ENCODE measurements around the gene BRI3BP.
"Not testable (repeated sequence)": the region's sequence is repeated elsewhere in the genome, so short reads cannot be mapped to it uniquely, and the experiment has no call there.

Gene BRI3BP

DNA sequence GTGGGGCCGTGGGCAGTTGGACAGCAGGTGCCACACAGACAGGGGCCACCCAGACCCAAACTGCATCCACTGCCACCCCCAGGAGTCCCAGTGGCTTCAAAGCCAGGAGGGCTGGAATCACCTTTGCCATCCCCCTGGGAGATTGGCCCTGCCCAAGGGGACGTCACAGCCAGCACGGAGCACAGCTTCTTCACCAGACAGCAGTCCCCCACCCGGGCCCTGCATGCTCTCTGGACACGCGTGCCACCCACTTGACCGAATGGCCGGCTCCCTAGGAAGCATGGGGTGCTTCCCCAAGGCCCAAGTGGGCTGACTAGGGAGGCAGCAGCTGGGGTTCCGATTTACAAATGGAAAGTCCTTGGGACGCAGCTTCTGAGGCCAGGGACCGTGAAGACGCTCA lies 21.8 kb upstream of the BRI3BP start:
- DNase-seq (ENCODE audit: low read depth in 1 of 2, low spot score in 1 of 2), result no peak

GRCh38 chr12:124972211-124972610 lies 21.2 kb upstream of the BRI3BP start:
- no peak for DNase-seq (ENCODE audit: low read depth in 1 of 2, low spot score in 1 of 2)

- DNase-seq (ENCODE audit: low read depth in 1 of 2, low spot score in 1 of 2), result no peak
These were observed 18.2 kb upstream of the BRI3BP start for GRCh38 chr12:124975276-124975675.

GRCh38 chr12:124976999-124977398 lies 16.4 kb upstream of the BRI3BP start:
- DNase-seq (ENCODE audit: low read depth in 1 of 2, low spot score in 1 of 2), result no peak

- no peak for DNase-seq (ENCODE audit: low read depth in 1 of 2, low spot score in 1 of 2)
These were observed 13.9 kb upstream of the BRI3BP start for GRCh38 chr12:124979568-124979967.

DNA sequence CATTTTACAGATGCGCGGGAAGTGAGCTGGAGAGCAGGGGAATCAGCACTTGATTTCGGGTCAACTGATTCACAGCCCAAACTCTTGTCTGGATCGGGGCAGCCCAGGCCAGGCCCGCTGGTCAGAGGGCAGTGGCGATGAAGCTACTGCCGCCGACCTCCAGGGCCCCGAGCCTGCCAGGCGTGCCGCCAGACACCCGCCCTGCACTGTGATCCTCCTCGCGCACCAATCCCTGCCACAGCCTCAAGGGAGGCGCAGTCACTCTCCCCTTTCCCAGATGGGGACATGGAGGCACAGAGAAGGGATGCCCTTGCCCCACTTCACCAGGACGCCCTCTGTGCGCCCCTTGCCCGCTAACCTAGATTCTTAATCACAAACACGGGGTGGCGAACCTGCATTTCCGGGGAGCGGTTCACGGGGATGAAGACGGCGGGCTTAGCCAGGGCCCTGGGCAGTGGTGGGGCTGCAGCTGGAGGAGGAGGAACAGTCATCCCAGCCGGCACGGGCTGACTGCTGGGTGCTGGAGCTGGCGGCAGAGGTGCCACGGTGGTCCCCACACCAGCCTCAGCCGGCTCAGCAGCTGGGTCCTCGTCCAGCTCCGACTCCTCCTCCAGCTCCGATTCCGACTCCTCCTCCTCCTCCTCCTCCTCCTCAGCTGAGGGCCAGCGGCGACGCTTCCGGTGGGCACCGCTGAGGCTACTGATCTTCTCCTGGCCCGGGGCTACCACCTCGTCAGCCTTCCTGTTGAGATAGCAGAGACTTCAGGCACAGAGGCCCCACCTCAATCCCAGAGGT lies 13.2 kb upstream of the BRI3BP start:
- no peak for DNase-seq (ENCODE audit: low read depth in 1 of 2, low spot score in 1 of 2)

GRCh38 chr12:124986876-124987275 lies 6.6 kb upstream of the BRI3BP start:
- DNase-seq (ENCODE audit: low read depth in 1 of 2, low spot score in 1 of 2), result not testable (repeated sequence)

- peak; percentile 63 to 76 for DNase-seq (ENCODE audit: low read depth in 1 of 2, low spot score in 1 of 2)
These were observed 395 bp upstream of the BRI3BP start for GRCh38 chr12:124992874-124993625.

DNA sequence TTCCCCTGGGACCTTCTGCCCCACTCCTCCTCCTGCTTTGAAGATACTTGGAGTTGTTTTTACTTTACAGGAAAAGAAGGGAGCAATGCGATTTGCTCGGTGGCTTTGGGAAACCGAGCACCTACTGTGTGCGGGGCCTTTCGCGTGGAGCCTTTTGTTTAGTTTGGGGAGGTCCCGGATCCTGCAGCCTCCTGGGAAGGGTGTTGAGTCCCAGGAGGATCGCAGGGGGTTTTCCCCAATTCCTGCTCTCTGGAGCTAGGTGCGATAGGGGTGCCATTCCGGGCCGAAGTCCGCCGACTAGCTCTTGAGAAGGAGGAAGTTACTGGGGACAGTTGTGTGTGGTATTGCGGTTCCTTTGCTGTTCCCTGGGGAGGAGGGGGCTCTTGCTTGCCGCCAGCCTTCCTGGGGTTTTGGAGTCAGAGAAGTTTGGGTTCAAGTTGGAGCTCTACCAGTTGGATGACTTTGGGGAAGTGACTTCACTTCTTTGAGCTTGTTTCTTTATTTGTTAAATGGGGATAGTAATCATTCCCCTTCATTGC lies 1.1 kb downstream of the BRI3BP start:
- DNase-seq (ENCODE audit: low read depth in 1 of 2, low spot score in 1 of 2), result peak in 1 of 2 donors; percentile 4

GRCh38 chr12:124995200-124995961 lies 1.9 kb downstream of the BRI3BP start:
- no peak for DNase-seq (ENCODE audit: low read depth in 1 of 2, low spot score in 1 of 2)

DNA sequence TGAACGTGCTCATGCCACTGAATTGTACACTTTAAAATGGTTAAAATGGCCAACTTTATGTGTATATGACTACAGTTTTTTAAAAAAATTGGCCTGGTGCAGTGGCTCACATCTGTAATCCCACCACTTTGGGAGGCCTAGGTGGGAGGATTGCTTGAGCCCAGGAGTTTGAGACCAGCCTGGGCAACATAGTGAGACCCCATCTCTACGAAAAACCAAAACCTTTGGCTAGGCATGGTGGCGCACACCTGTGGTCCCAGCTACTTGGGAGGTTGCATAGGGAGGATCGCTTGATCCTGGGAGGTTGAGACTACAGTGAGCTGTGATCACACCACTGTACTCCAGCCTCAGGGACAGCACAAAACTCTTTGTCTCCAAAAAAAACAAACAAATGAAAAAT lies 5.3 kb downstream of the BRI3BP start:
- no peak for DNase-seq (ENCODE audit: low read depth in 1 of 2, low spot score in 1 of 2)

- DNase-seq (ENCODE audit: low read depth in 1 of 2, low spot score in 1 of 2), result no peak
These were observed 8.2 kb downstream of the BRI3BP start for GRCh38 chr12:125001636-125002035.

DNA sequence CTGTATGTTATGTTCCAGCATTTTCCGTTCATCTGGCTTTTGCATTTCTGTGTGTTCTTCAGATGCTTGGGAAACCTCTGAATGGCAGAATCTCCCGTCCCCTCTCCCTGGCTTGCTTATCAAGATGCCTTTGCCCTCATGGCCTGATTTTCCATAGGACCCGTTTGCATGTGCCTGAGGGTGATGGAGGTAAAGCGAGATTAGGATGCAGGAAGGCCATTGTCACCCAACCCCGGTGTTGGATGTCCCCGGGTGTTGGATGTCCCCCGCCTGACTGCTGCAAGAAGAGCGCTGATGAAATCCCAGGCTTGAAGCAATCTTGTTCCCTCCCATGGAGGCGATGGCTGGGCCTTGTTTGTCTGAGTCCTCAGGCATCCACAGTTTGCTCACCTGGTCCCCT lies 9.6 kb downstream of the BRI3BP start:
- DNase-seq (ENCODE audit: low read depth in 1 of 2, low spot score in 1 of 2), result no peak

- no peak for DNase-seq (ENCODE audit: low read depth in 1 of 2, low spot score in 1 of 2)
These were observed 11.2 kb downstream of the BRI3BP start for GRCh38 chr12:125004621-125005020.

DNA sequence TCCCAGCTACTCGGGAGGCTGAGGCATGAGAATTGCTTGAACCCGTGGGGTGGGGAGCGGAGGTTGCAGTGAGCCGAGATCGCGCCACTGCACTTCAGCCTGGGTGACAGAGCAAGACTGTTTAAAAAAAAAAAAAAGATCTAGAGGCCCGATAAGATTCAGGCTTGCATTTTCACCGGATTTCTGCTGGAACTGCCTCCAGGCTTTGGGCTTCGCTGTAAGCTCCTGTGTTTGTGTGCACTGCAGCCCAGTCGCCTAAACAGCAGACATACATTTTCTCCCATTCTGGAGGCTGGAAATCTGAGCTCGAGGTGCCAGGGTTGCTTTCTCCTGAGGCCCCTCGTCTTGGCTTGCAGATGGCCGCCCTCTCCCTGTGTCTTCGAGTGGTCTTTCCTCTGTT lies 12.2 kb downstream of the BRI3BP start:
- DNase-seq (ENCODE audit: low read depth in 1 of 2, low spot score in 1 of 2), result no peak

GRCh38 chr12:125006365-125006764 lies 12.9 kb downstream of the BRI3BP start:
- no peak for DNase-seq (ENCODE audit: low read depth in 1 of 2, low spot score in 1 of 2)

GRCh38 chr12:125013816-125014442 lies 20.5 kb downstream of the BRI3BP start:
- no peak for DNase-seq (ENCODE audit: low read depth in 1 of 2, low spot score in 1 of 2)

DNA sequence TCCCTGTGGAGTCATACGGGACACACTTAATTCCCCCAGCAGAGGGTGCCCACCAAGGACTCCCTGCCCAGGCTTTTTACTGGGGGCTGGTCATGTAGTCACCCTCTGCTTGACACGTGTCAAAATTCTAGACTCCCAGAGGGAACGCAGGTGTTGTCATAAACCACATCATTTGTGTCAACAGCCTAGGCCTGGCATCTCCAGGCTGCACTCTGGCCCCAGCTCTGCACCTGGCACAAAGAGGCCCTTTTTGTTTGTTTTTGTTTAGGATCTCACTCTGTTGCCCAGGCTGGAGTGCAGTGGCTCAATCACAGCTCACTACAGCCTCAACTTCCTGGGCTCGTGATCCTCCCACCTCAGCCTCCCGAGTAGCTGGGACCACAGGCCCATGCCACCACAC lies 21.1 kb downstream of the BRI3BP start:
- DNase-seq (ENCODE audit: low read depth in 1 of 2, low spot score in 1 of 2), result no peak

GRCh38 chr12:125015680-125016310 lies 22.4 kb downstream of the BRI3BP start:
- no peak for DNase-seq (ENCODE audit: low read depth in 1 of 2, low spot score in 1 of 2)

- no peak for DNase-seq (ENCODE audit: low read depth in 1 of 2, low spot score in 1 of 2)
These were observed 24.4 kb downstream of the BRI3BP start for GRCh38 chr12:125017801-125018200.

GRCh38 chr12:125018356-125018755 lies 24.9 kb downstream of the BRI3BP start:
- no peak for DNase-seq (ENCODE audit: low read depth in 1 of 2, low spot score in 1 of 2)
